Activated T-cell treated with anti-CD3 and anti-CD28 coated beads, Interleukin-2, amount 50 U/mL, for 4 hours (primary cell): ENCODE results near the gene WDR43. TPM values are rescaled to one million over a fixed set of nuclear protein-coding genes. Genes with fewer than 3 reads are reported as not detected.

ENCODE experiments used
- ATAC-seq, 2 donors: fragments of 200-7000 bp; cut with Tn5 transposase; one replicate each; pipeline ENCODE4 v1.10.0; 2021
- DNase-seq: peaks from one replicate; pipeline ENCODE4 v3.0.0-alpha.2; 2020
- H3K27me3 Mint-ChIP-seq: one replicate; pipeline ENCODE4 v1.8.0; 2021; ENCODE audit warnings: low read depth, mixed read lengths
- H3K36me3 Mint-ChIP-seq: one replicate; pipeline ENCODE4 v1.8.0; 2022; ENCODE audit warnings: mixed read lengths; ENCODE audit not compliant: insufficient read depth
- H3K4me1 Mint-ChIP-seq: one replicate; pipeline ENCODE4 v1.8.0; 2021; ENCODE audit warnings: low read depth, mixed read lengths
- H3K4me3 Mint-ChIP-seq: one replicate; pipeline ENCODE4 v1.8.0; 2021; ENCODE audit warnings: mild to moderate bottlenecking, moderate library complexity, mixed read lengths
- H3K9me3 Mint-ChIP-seq: one replicate; pipeline ENCODE4 v1.8.0; 2021; ENCODE audit warnings: mixed read lengths
- total RNA-seq, 3 donors: library from RNA; stranded (reverse); gene quantifications; one replicate each; pipeline ENCODE4 v1.2.1, GENCODE V29; 2021

Gene WDR43
- total RNA-seq, 3 donors from 2014 or later, result 230 to 254 (median 250) TPM

GRCh38 chr2:28934769-28935168, 40.3 kb downstream of the WDR43 start:
- Mint-ChIP-seq H3K36me3 (peaks cover 41% of the 10 kb centered on the region), H3K4me1 (no peaks in the 10 kb centered on the region)

DNA sequence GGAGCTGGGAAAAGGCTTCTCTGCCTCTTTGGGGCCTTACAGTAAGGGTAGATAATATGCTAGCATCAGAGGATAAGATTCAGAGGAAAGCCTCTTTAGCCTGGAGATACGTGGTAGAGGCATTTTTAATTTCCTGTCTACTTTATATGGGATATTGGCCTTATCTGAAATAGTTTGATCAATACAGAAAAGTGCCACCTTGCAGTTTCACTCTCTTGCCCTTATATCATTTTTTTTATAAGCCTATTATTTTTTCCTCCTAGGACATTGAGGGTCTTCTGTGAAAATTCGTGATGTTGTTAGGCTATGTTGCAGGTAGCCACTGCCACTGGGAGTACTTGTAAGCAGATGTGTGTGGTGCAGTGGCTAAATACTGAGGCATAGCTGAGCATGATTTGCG, 46.5 kb downstream of the WDR43 start:
- no peaks in the 10 kb centered on the region for H3K27me3 Mint-ChIP-seq
- no peak overlapping the region for H3K4me3 Mint-ChIP-seq
- H3K36me3 Mint-ChIP-seq, result peaks cover 62% of the 10 kb centered on the region
- DNase-seq (no peak), ATAC-seq (no peak)
- H3K4me1 Mint-ChIP-seq, result no peaks in the 10 kb centered on the region
- no peaks in the 10 kb centered on the region for H3K9me3 Mint-ChIP-seq

More at GRCh38 chr2:28934769-28935168, 40.3 kb downstream of the WDR43 start:
- ATAC-seq (no peak), DNase-seq (no peak)
- H3K4me3 Mint-ChIP-seq, result no peak overlapping the region
- no peaks in the 10 kb centered on the region for H3K9me3 Mint-ChIP-seq
- no peaks in the 10 kb centered on the region for H3K27me3 Mint-ChIP-seq

GRCh38 chr2:28944535-28945248, 50.2 kb downstream of the WDR43 start:
- ATAC-seq, result no peak
- Mint-ChIP-seq H3K4me3 (no peak overlapping the region), H3K9me3 (no peaks in the 10 kb centered on the region)

GRCh38 chr2:28948160-28948559, 53.7 kb downstream of the WDR43 start:
- H3K27me3 Mint-ChIP-seq, result no peaks in the 10 kb centered on the region
- no peak for ATAC-seq
- H3K4me3 Mint-ChIP-seq, result no peak overlapping the region
- no peaks in the 10 kb centered on the region for H3K9me3 Mint-ChIP-seq
- H3K4me1 Mint-ChIP-seq, result peaks cover 11% of the 10 kb centered on the region
- DNase-seq, result no peak
- H3K36me3 Mint-ChIP-seq, result peaks cover 49% of the 10 kb centered on the region

More at GRCh38 chr2:28944535-28945248, 50.2 kb downstream of the WDR43 start:
- Mint-ChIP-seq H3K27me3 (no peaks in the 10 kb centered on the region), H3K36me3 (peaks cover 62% of the 10 kb centered on the region), H3K4me1 (no peaks in the 10 kb centered on the region)
- no peak for DNase-seq

- no peak for DNase-seq
- Mint-ChIP-seq H3K36me3 (peaks cover 40% of the 10 kb centered on the region), H3K4me1 (peaks cover 11% of the 10 kb centered on the region)
These were observed 54.7 kb downstream of the WDR43 start for GRCh38 chr2:28949190-28949589.

GRCh38 chr2:28949617-28950305, 55.3 kb downstream of the WDR43 start:
- H3K36me3 Mint-ChIP-seq, result peaks cover 36% of the 10 kb centered on the region
- H3K4me1 Mint-ChIP-seq, result peaks cover 11% of the 10 kb centered on the region
- peak in 1 of 2 donors; percentile 23 for ATAC-seq
- DNase-seq, result no peak
- no peak overlapping the region for H3K4me3 Mint-ChIP-seq
- H3K9me3 Mint-ChIP-seq, result no peaks in the 10 kb centered on the region
- no peaks in the 10 kb centered on the region for H3K27me3 Mint-ChIP-seq

More at GRCh38 chr2:28949190-28949589, 54.7 kb downstream of the WDR43 start:
- ATAC-seq, result no peak
- no peaks in the 10 kb centered on the region for H3K9me3 Mint-ChIP-seq
- no peak overlapping the region for H3K4me3 Mint-ChIP-seq
- no peaks in the 10 kb centered on the region for H3K27me3 Mint-ChIP-seq

DNA sequence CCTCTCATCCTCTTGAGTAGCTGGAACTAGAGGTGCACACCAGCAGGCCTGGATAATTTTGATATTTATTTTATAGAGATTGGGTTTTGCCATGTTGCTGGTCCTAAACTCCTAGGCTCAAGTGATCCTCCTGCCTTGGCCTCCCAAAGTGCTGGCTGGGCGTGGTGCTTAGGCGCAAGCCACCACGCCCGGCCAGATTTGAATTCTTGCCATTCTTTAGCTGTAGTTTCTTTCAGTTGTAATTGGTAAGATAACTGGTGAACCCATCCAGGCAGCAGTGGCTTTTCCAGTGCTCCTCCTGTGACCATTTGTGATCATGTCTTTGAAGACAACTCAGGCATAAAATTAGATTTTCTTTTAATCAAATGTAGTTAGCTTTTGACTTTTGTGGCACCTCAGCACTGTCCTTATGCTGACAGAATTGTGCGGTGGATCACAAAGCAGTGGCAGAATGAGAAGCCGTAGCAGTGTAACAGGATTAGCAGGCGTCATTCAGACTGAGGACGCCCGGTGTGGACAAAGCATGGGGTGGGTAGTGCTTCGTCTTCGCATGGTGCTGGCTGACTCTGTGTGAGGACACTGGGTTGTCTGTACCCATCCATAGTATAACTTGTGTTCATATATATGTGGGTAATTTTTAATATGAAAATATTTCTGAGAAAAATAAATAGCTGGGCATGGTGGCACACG, 56.6 kb downstream of the WDR43 start:
- Mint-ChIP-seq H3K27me3 (no peaks in the 10 kb centered on the region), H3K36me3 (peaks cover 28% of the 10 kb centered on the region), H3K4me1 (peaks cover 11% of the 10 kb centered on the region), H3K4me3 (no peak overlapping the region), H3K9me3 (no peaks in the 10 kb centered on the region)
- ATAC-seq (no peak), DNase-seq (no peak)

GRCh38 chr2:28951910-28952835, 57.7 kb downstream of the WDR43 start:
- Mint-ChIP-seq H3K27me3 (no peaks in the 10 kb centered on the region), H3K9me3 (no peaks in the 10 kb centered on the region), H3K4me1 (peaks cover 18% of the 10 kb centered on the region), H3K36me3 (peaks cover 23% of the 10 kb centered on the region), H3K4me3 (no peak overlapping the region)
- DNase-seq (no peak), ATAC-seq (peak in 1 of 2 donors; percentile 44)

DNA sequence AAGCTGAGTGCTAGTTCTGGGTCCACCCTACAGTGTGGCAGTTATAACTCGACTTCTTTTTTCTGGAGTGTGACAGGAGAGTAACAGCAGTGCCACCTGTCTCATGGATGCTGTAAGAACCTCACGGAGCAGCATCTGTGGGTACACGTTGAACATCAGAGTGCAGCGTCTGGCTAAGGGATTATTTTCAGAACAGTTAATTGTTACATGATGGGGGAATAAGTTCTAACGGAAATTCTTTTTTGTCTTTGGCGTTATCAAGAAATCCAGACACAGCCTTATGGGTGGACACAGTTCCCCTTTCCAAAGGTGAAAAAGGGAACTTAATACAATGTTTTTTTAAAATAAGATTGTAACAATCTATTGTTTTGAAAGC, 58.4 kb downstream of the WDR43 start:
- H3K36me3 Mint-ChIP-seq, result peaks cover 23% of the 10 kb centered on the region
- H3K9me3 Mint-ChIP-seq, result no peaks in the 10 kb centered on the region
- ATAC-seq (no peak), DNase-seq (no peak)
- H3K27me3 Mint-ChIP-seq, result no peaks in the 10 kb centered on the region
- peaks cover 21% of the 10 kb centered on the region for H3K4me1 Mint-ChIP-seq
- H3K4me3 Mint-ChIP-seq, result no peak overlapping the region

DNA sequence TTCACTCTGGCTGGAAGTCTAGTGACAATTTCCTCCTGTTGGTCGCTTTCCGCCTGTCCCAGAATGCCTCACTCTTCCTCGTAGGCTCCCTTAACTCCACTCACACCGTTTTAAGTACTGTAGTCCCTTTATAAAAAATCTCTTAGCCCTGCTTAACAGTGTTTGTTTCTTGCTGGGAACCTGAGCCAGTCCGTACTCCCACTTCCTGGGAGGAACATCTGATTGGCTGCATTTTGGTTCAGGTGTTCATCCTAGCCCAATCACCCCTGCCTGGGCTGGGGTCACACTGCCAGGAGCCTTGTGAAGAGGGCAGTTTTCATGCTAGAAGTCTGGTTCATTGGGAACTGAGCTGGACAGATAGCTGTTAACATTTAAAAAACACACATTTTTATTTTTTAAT, 61.0 kb downstream of the WDR43 start:
- peaks cover 19% of the 10 kb centered on the region for H3K4me1 Mint-ChIP-seq
- ATAC-seq, result no peak

GRCh38 chr2:28956415-28956826, 62.0 kb downstream of the WDR43 start:
- Mint-ChIP-seq H3K36me3 (no peaks in the 10 kb centered on the region), H3K4me1 (peaks cover 19% of the 10 kb centered on the region), H3K4me3 (peak overlapping the region; percentile 68), H3K9me3 (no peaks in the 10 kb centered on the region), H3K27me3 (no peaks in the 10 kb centered on the region)
- DNase-seq, result peak; percentile 44
- peak; percentile 71 to 85 for ATAC-seq

More for the DNA sequence above, 61.0 kb downstream of the WDR43 start:
- Mint-ChIP-seq H3K4me3 (no peak overlapping the region), H3K36me3 (peaks cover under 1% of the 10 kb centered on the region), H3K27me3 (no peaks in the 10 kb centered on the region), H3K9me3 (no peaks in the 10 kb centered on the region)
- no peak for DNase-seq

GRCh38 chr2:28956890-28957289, 62.4 kb downstream of the WDR43 start:
- Mint-ChIP-seq H3K4me1 (peaks cover 19% of the 10 kb centered on the region), H3K4me3 (peak overlapping the region; percentile 68), H3K27me3 (no peaks in the 10 kb centered on the region), H3K9me3 (no peaks in the 10 kb centered on the region), H3K36me3 (no peaks in the 10 kb centered on the region)
- no peak for ATAC-seq
- no peak for DNase-seq

- Mint-ChIP-seq H3K4me1 (peaks cover 12% of the 10 kb centered on the region), H3K9me3 (no peaks in the 10 kb centered on the region), H3K4me3 (no peak overlapping the region), H3K36me3 (no peaks in the 10 kb centered on the region), H3K27me3 (no peaks in the 10 kb centered on the region)
- DNase-seq (no peak), ATAC-seq (peak; percentile 49 to 59)
These were observed 64.2 kb downstream of the WDR43 start for GRCh38 chr2:28958689-28959088.

DNA sequence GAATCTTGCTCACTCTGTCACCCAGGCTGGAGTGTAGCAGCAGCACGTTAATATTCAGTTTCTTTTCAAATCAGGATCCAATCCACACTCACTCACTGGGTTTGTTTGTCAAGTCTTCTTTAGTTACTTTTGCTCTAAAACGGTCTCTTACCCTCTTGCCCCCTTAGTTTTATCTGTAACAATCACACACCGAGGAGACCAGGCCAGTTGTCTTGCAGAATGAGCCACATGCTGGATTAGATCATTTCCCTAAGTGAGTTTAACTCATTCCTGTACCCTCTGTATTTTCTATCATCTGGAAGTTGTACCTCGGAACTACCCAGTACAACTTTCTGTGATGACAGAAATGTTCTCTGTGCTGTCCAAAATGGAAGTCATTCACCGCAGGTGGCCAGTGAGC, 65.9 kb downstream of the WDR43 start:
- peaks cover 12% of the 10 kb centered on the region for H3K4me1 Mint-ChIP-seq
- H3K4me3 Mint-ChIP-seq, result no peak overlapping the region
- no peaks in the 10 kb centered on the region for H3K9me3 Mint-ChIP-seq
- no peak for DNase-seq
- H3K27me3 Mint-ChIP-seq, result peaks cover 2% of the 10 kb centered on the region
- H3K36me3 Mint-ChIP-seq, result no peaks in the 10 kb centered on the region
- ATAC-seq, result no peak
